IgD-negative memory B cell (primary cell): ENCODE measurements around the gene ALDH3A1. TPM values are rescaled to one million over a fixed set of nuclear protein-coding genes. Genes with fewer than 3 reads are reported as not detected.
"Not testable (repeated sequence)": the region's sequence is repeated elsewhere in the genome, so short reads cannot be mapped to it uniquely, and the experiment has no call there.

Experiments used
- H3K27ac Mint-ChIP-seq, 3 donors: one replicate each; pipeline ENCODE4 v1.8.0; 2020 to 2022; ENCODE audit warnings: mild to moderate bottlenecking in 3 of 3, mixed read lengths in 3 of 3, moderate library complexity in 1 of 3
- H3K27me3 Mint-ChIP-seq: one replicate; pipeline ENCODE4 v1.8.0; 2021; ENCODE audit warnings: mixed read lengths
- H3K36me3 Mint-ChIP-seq: one replicate; pipeline ENCODE4 v1.8.0; 2020; ENCODE audit warnings: mild to moderate bottlenecking, mixed read lengths
- H3K4me1 Mint-ChIP-seq, 3 donors: one replicate each; pipeline ENCODE4 v1.8.0; 2020 to 2022; ENCODE audit warnings: mixed read lengths in 3 of 3, mild to moderate bottlenecking in 1 of 3
- H3K4me3 Mint-ChIP-seq, 4 donors: one replicate each; pipeline ENCODE4 v1.8.0; 2020 to 2022; ENCODE audit warnings: mild to moderate bottlenecking in 4 of 4, mixed read lengths in 4 of 4, moderate library complexity in 3 of 4
- H3K9me3 Mint-ChIP-seq, 3 donors: one replicate each; pipeline ENCODE4 v1.8.0; 2020 to 2021; ENCODE audit warnings: mixed read lengths in 3 of 3, mild to moderate bottlenecking in 1 of 3
- polyA plus RNA-seq: library from polyadenylated mRNA; unstranded; fragments of 300-500 nt; fragmentation: Illumina TruSeq; gene quantifications from one replicate; pipeline ENCODE4 v1.2.3, GENCODE V29; 2021

The ALDH3A1 gene
- polyA plus RNA-seq, 1 donor from 2014 or later, result not detected

DNA sequence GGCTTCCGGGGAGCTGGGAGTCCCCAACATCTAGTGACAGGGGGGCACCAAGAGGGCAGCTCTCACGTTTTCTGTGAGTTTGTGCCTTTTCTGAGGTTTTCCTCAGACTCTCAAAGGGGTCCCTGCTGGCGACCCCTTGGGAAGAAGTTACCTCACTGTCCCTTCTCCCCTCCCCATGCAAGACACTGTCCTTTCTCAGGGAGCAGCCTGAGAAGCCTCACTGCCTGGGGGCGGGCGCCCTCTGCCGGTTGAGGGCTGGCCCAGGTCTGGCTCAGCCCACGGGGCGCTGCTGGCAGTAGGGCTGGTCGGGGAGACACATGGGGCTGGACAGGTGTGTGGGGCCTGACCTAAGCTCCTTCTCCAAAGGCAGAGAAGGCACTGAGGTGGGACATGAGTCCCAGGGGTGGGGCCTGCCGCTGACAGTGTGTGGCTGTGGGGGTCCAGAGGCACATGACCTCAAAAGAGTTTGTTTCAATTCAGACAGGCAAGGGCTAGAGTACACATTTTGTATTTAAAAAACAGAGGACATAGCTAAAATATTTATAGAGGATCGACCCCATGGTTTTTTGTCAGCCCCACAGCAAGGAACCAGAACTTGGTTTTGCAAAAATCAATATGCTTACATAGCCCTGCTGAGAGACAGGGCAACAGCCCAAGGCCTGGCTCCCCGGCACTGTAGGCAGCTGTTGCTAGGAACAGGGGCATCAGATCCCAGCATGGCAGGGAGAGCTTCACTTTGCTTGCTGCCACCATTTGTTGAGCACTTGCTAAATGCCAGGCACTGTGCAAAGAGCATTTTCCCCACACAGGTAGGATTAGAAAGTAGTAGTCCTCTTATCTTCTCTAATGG, 18.5 kb upstream of the ALDH3A1 start:
- H3K27ac Mint-ChIP-seq, result no peak overlapping the region
- peaks cover 0 to 1% (median 0%) of the 10 kb centered on the region in 3 donors for H3K4me1 Mint-ChIP-seq
- H3K4me3 Mint-ChIP-seq, result peak overlapping the region in 1 of 4 donors; percentile 63
- no peaks in the 10 kb centered on the region for H3K36me3 Mint-ChIP-seq
- H3K27me3 Mint-ChIP-seq, result peaks cover 2% of the 10 kb centered on the region
- no peaks in the 10 kb centered on the region for H3K9me3 Mint-ChIP-seq

DNA sequence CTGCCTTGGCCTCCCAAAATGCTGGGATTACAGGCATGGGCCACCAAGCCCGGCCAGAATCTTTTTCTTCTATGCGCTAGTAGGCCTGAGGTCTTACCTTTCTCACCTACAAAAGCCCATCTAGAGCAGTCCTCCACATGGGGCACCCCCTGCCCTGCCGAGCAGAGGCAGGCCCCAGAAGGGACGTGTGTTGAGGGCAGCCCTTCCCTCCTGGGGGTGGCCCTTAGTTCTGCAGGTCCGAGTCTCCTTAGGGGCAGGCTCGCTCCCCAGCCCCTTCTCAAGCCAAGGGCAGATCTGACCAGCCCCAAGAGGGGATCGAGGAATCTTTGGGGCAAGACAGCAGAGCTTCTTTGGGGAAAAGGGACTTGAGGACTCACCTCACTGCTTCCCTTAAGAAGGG, 17.9 kb upstream of the ALDH3A1 start:
- H3K27me3 Mint-ChIP-seq, result peaks cover 2% of the 10 kb centered on the region
- no peaks in the 10 kb centered on the region for H3K9me3 Mint-ChIP-seq
- no peak overlapping the region for H3K4me3 Mint-ChIP-seq
- H3K4me1 Mint-ChIP-seq, result no peaks in the 10 kb centered on the region
- H3K27ac Mint-ChIP-seq, result no peak overlapping the region
- no peaks in the 10 kb centered on the region for H3K36me3 Mint-ChIP-seq

DNA sequence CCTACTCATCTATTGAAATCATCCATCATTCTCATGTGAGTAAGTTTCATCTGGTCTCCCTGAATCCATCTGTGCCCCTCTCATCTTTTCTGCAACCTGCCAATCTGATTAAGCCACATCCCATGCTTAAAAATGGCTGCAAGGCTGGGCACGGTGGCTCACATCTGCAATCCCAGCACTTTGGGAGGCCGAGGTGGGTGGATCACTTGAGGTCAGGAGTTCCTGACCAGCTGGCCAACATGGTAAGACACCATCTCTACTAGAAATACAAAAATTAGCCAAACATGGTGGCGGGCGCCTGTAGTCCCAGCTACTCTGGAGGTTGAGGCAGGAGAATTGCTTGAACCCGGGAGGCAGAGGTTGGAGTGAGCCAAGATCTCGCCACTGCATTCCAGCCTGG, 15.9 kb upstream of the ALDH3A1 start:
- not testable (repeated sequence) for H3K36me3 Mint-ChIP-seq, H3K27me3 Mint-ChIP-seq, H3K27ac Mint-ChIP-seq, H3K4me1 Mint-ChIP-seq, H3K9me3 Mint-ChIP-seq, H3K4me3 Mint-ChIP-seq

DNA sequence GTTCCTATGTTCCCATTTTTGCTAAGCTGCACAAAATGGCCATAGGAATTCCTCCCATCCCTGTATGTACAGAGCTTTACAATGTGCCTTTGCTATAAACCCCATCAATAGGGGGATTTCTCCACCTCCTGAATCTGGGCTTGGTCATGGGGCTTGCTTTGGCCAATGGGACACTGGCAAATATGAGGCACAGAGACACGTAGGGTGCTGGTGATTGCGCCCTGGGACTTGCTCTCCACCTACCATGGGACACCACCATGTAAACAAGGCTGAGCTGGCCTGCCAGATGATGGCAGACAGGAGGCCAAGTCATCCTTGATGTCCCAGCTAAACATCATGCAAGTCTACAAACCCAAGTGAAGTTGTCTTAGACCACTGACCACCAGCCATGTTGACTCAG, 15.3 kb upstream of the ALDH3A1 start:
- Mint-ChIP-seq H3K27ac (no peak overlapping the region), H3K4me1 (peaks cover 0 to 2% (median 0%) of the 10 kb centered on the region in 3 donors), H3K27me3 (peaks cover 3% of the 10 kb centered on the region), H3K36me3 (no peaks in the 10 kb centered on the region), H3K9me3 (no peaks in the 10 kb centered on the region), H3K4me3 (no peak overlapping the region)

DNA sequence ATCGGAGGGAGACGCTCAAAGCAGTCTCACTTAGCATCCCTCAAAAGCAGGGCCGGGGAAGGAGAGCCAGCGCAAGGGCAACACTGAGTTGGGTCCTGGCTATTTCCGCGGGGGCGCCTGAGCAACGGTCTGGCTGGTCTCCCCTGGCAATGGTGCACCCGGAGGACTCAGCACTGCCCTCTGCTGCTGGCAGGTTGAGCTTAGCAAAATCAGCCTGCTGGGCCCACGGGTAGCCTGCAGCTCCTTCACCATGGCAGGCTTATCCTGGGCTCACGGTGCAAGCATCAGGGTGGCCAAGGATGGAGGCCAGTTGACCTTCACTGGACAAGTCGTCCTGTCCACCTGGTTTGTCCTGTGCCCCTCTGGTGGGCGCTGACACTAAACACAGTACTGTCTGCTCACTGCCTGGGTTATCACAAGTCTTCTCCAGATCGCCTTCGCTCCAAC, 14.4 kb upstream of the ALDH3A1 start:
- no peaks in the 10 kb centered on the region for H3K9me3 Mint-ChIP-seq
- H3K27me3 Mint-ChIP-seq, result peaks cover 3% of the 10 kb centered on the region

DNA sequence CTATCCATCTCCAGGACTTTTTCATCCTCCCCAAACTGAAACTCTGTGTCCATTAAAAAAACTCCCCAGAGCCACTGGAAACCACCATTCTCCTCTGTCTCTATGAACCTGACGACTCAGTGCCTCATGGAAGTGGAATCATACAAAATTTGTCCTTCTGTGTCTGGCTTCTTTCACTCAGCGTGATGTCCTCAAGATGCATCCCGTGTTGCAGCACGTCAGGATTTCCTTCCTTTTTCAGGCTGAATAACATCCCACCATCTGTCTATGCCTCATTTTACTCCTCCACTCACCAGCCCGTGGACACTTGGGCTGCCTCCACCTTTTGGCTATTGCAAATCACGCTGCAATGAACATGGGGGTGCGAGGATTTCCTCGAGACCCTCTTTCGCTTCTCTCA, 12.6 kb upstream of the ALDH3A1 start:
- Mint-ChIP-seq H3K4me3 (no peak overlapping the region), H3K27me3 (peaks cover 3% of the 10 kb centered on the region), H3K4me1 (peaks cover 6 to 9% (median 7%) of the 10 kb centered on the region in 3 donors), H3K9me3 (no peaks in the 10 kb centered on the region), H3K36me3 (peaks cover 1% of the 10 kb centered on the region), H3K27ac (no peak overlapping the region)

More for the DNA sequence above, 14.4 kb upstream of the ALDH3A1 start:
- no peak overlapping the region for H3K27ac Mint-ChIP-seq
- no peaks in the 10 kb centered on the region for H3K36me3 Mint-ChIP-seq
- H3K4me1 Mint-ChIP-seq, result peaks cover 0 to 2% (median 0%) of the 10 kb centered on the region in 3 donors
- H3K4me3 Mint-ChIP-seq, result no peak overlapping the region

DNA sequence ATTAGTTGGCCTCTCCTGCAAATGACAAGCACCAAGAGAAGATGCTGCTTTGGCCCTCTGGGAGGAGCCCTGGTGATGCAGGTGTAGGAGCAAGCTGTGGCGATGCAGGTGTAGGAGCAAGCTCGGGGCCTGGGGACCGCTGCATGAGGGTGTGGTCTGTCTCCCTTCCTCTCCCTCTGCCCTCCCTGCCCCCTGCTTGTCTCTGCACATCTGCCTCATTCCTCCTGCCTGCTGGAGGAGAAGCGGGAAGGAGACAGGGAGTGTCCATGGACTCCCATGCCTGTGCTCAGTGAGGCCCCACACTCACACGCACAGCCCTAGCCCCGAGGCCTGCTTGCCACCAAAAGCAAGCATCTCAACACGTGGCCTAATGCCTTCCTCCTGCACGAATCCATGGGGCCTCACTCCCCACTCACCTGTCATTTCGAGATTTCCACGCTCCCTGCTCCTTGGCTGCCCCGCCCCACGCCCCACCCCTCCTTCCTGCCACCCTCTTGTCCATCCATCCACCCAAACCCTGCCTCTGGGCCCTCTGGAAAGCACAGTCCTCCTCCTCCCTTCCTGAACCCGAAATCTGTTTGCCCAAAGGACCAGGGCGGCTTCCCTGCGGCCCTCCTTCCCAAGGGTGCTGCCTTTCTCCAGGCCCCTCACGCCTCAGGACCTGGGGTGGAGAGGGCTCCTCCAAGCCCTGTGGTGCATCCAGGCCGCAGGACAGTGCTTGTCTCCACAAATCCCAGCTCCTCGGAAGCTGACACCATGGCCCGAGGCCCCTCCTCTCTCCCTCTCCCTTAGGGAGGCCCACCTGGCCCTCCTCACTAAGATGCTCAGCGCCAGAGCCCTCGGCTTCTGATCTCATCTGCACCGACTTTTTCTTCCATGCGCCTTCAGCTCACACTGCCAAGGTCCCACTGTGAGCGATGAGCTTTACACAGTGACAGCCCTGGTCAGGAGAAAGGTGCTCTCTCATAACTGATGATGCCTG, 11.8 kb upstream of the ALDH3A1 start:
- Mint-ChIP-seq H3K36me3 (peaks cover 1% of the 10 kb centered on the region), H3K4me3 (no peak overlapping the region), H3K27ac (no peak overlapping the region), H3K9me3 (no peaks in the 10 kb centered on the region), H3K4me1 (peaks cover 11 to 18% (median 15%) of the 10 kb centered on the region in 3 donors), H3K27me3 (peaks cover 3% of the 10 kb centered on the region)

DNA sequence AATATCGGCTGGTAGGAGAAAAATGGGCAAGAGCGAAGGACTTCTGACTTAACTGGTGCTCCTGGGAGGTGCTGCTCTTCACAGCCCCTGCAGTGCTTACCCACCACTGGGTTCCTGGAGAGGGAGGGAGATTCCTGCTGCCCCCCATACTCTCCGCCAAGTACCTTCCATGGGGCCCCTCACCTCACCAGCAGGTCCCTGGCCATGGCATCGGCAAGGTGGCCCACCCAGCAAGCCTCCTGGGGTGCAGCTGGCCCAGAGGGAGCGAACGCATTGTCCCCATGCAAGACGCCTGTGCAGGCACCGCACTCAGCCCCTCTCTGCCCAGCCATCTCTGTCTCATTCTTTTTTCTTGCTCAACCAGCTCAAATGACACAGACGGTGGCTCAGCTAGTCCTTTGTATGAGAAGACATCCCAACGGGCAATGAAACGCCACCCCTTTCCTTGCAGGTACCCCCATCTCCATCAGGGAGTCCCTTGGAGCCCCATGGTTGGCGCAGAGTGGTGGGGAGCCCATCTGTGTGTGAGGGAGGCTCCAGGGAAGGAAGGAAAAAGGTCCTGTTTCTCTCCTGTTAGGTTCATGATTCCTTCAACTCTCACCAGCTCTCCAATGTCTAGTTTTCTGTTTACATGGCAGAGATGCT, 9.6 kb upstream of the ALDH3A1 start:
- Mint-ChIP-seq H3K4me3 (no peak overlapping the region), H3K9me3 (no peaks in the 10 kb centered on the region), H3K4me1 (peaks cover 20 to 25% (median 22%) of the 10 kb centered on the region in 3 donors), H3K36me3 (peaks cover 1% of the 10 kb centered on the region), H3K27me3 (peaks cover 1% of the 10 kb centered on the region), H3K27ac (no peak overlapping the region)

DNA sequence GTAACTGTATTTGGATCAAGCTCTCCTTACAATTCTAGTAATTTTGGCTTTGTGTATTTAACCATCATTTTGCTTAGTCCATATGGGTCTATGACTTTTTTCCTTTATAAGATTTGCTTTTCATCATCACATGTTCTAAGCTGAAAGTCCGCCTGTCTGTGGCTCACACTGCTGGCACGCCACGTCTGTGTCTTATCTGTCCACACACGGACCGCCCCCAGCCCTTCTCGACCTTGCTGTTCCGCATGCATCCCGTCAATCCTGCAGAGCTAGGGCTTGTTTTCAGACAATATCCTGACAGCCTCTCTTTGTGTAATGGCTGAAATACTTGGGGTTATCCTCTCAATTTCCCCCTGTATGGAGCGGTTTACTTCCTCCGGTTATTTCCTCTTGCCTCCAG, 8.4 kb upstream of the ALDH3A1 start:
- Mint-ChIP-seq H3K9me3 (peaks cover 0 to 1% (median 0%) of the 10 kb centered on the region in 3 donors), H3K27me3 (peaks cover 1% of the 10 kb centered on the region), H3K27ac (no peak overlapping the region), H3K4me1 (peaks cover 20 to 25% (median 22%) of the 10 kb centered on the region in 3 donors), H3K36me3 (peaks cover 1% of the 10 kb centered on the region), H3K4me3 (peak overlapping the region in 1 of 4 donors; percentile 67)

DNA sequence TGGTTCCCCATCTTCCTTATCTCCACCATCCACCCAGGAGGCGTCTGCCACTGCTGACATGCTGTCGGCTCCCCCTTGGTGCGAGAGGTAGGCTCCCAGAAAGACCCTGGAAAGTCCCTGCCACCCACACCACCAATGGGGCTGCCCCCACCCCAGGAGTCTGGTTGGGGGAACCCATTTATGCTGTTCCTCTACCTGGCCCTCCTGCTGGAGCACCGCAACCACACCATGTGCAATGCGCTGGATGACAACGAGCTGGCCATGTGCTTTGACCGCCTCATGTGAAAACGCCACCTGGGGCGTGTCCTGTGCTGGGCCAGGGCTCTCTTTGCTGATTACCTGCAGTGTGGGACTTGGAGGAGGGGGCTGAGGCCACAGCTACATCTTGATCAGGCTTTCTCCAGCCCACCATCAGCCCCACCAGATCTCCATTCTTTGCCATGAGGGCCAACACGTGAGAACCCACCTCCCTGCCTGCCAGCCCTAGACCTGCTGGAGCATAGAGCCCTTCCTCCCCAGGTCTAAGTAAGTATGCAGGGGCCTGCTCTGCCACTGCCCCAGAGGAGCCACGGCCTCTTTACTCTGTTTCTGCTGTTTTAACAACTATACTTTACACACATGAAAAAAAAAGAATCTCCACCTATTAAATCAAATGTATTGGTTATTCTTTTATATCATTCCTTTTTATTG, 7.9 kb upstream of the ALDH3A1 start:
- Mint-ChIP-seq H3K4me1 (peaks cover 20 to 26% (median 25%) of the 10 kb centered on the region in 3 donors), H3K9me3 (peaks cover 0 to 1% (median 0%) of the 10 kb centered on the region in 3 donors), H3K4me3 (peak overlapping the region in 2 of 4 donors; percentile 71 to 79), H3K36me3 (peaks cover 1% of the 10 kb centered on the region), H3K27ac (peak overlapping the region in 1 of 3 donors; percentile 78), H3K27me3 (peaks cover 1% of the 10 kb centered on the region)

DNA sequence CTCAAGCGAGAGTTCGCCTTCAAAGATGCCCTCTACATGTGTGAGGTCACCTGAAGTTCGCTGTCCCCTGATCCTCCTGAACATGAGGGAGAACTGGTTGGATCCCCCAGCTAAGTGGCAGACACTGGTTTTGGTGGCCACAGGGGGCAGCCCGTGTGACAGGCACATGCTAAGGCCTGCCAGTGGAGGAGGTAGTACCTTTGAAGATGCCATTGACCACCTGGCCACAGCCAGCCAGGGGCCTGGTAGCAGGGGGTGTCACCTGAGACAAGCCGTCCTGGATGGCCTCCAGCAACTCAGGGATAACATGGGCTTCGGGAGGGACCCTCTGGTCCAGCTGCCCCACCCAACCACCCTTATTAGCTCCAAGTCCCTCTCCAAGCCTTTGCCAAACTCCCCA, 7.3 kb upstream of the ALDH3A1 start:
- Mint-ChIP-seq H3K9me3 (peaks cover 0 to 1% (median 0%) of the 10 kb centered on the region in 3 donors), H3K27me3 (peaks cover 1% of the 10 kb centered on the region), H3K4me1 (peaks cover 18 to 26% (median 25%) of the 10 kb centered on the region in 3 donors), H3K4me3 (peak overlapping the region in 2 of 4 donors; percentile 74 to 78), H3K36me3 (peaks cover 1% of the 10 kb centered on the region), H3K27ac (peak overlapping the region in 1 of 3 donors; percentile 78)

DNA sequence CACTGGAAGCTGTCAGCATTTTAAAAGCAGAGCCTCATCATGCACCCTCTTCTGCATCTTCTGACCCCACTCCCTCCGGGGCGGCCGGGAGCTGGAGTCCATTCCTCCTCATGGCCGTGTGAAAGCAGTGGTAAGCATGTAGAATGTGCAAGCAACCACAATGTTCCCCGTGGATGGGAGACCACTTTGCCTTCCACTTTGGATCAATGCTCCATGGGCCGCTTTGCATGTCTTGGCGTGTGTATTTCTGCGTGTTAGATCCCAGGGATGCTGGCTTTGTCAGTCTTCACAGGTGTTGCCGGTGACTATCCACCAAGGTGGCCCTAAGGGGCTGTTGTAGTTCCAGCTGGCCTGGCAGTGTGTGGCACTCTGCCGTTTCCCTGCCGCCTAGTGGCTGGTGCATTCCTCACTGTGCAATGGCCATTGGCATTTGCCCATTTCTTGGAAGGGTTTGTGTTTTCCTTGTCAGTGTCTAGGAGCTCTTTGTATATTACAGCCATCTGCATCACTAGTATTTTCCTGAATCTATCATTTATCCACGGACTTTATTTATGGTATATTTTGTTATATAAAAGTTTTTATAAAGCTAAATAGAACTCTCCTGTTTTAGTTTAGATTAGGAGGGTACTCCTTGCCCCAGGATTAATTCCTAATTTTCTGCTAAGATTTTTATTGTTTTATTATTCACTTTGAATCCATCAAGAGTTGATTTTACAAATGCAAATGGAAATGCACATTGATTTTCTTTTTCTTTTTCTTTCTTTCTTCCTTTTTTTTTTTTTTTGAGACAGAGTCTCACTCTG, 5.8 kb upstream of the ALDH3A1 start:
- H3K36me3 Mint-ChIP-seq, result peaks cover 3% of the 10 kb centered on the region
- peaks cover 2% of the 10 kb centered on the region for H3K27me3 Mint-ChIP-seq
- H3K4me1 Mint-ChIP-seq, result peaks cover 18 to 27% (median 26%) of the 10 kb centered on the region in 3 donors
- peak overlapping the region in 3 of 4 donors; percentile 19 to 74 (median 37) for H3K4me3 Mint-ChIP-seq
- H3K9me3 Mint-ChIP-seq, result peaks cover 0 to 1% (median 0%) of the 10 kb centered on the region in 3 donors
- H3K27ac Mint-ChIP-seq, result peak overlapping the region in 1 of 3 donors; percentile 51

DNA sequence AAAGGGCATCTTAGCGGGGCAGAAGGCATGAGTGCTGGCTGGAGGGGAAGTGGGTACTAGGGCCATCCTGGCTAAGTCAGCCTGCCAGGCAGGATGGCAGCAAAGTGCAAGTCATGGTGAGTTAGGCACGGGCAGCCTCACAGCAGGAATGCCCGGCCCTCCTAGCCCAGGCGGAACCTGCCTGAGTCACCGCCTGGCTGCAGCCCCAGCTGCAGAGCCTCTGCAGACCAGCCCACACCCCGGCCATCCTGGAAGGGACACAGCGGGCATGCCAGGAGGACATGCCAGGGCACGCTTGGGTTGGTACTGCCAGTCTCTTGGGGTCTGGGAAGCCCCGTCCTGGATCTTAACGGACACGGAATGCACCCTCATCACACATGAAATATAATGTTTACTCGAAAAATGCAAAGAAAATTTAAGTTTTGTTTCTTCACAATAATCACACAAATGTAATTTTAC, 5.0 kb upstream of the ALDH3A1 start:
- Mint-ChIP-seq H3K9me3 (peaks cover 0 to 1% (median 0%) of the 10 kb centered on the region in 3 donors), H3K27ac (peak overlapping the region in 1 of 3 donors; percentile 51), H3K4me3 (peak overlapping the region in 2 of 4 donors; percentile 19 to 37)

More for the DNA sequence above, 5.0 kb upstream of the ALDH3A1 start:
- Mint-ChIP-seq H3K27me3 (peaks cover 2% of the 10 kb centered on the region), H3K4me1 (peaks cover 18 to 27% (median 26%) of the 10 kb centered on the region in 3 donors), H3K36me3 (peaks cover 3% of the 10 kb centered on the region)
